Activated naive CD4-positive, alpha-beta T cell treated with anti-CD3 and anti-CD28 coated beads, Interleukin-2, amount 50 U/mL, for 72 hours (primary cell): ENCODE measurements around the gene SARS1. TPM values are rescaled to one million over a fixed set of nuclear protein-coding genes. Genes with fewer than 3 reads are reported as not detected.
"Not testable (repeated sequence)": the region's sequence is repeated elsewhere in the genome, so short reads cannot be mapped to it uniquely, and the experiment has no call there.

ENCODE experiments used
- ATAC-seq, 2 donors: fragments of 150-1000 bp; cut with Tn5 transposase; 2 replicates each; pipeline ENCODE4 v1.10.0; 2021; ENCODE audit warnings: mild to moderate bottlenecking in 2 of 2, moderate library complexity in 2 of 2
- DNase-seq, 2 donors: peaks; one replicate each; pipeline ENCODE4 v3.0.0; 2021 to 2022; ENCODE audit warnings: low spot score in 2 of 2
- H3K27ac Mint-ChIP-seq, 2 donors: one replicate each; pipeline ENCODE4 v1.8.0; 2022; ENCODE audit warnings: mild to moderate bottlenecking in 2 of 2, mixed read lengths in 2 of 2
- H3K36me3 Mint-ChIP-seq, 2 donors: one replicate each; pipeline ENCODE4 v1.8.0; 2022; ENCODE audit warnings: mixed read lengths in 2 of 2
- H3K9me3 Mint-ChIP-seq, 2 donors: one replicate each; pipeline ENCODE4 v1.8.0; 2022; ENCODE audit warnings: mixed read lengths in 2 of 2
- total RNA-seq, 2 donors: library from RNA; stranded (reverse); gene quantifications; one replicate each; pipeline ENCODE4 v1.2.3, GENCODE V29; 2022

SARS1 gene
- total RNA-seq, 2 donors from 2014 or later: 179 to 273 TPM

DNA sequence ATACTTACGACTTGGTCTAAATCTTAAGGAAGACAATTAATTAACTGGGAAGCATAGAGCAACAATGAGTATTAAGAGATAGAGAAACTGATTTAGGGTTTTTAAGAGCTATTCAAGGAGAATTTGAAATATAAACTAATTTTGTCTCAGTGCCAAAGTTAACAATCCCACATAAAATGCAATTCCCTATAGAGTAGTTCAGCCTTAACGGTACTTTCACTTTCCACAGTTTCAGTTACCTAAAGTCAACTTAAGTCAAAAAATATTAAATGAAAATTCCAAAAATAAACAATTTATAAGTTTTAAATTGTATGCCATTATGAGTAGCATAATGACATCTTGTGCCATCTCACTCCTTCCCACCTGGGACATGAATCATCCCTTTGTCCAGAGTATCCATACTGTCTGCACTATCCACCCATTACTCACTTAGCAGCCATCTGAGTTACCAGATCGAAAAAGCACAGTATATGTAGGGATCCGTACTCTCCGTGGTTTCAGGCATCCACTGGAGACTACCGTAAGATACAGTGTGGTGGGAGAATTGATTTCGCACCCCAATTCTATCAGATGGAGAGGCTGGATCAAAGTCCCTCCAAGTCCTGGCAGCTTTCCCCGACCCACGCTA, 4.8 kb upstream of the SARS1 start:
- H3K27ac Mint-ChIP-seq: no peak overlapping the region
- H3K9me3 Mint-ChIP-seq: no peaks in the 10 kb centered on the region
- no peak for DNase-seq
- no peak for ATAC-seq
- peaks cover 2% of the 10 kb centered on the region in 2 donors for H3K36me3 Mint-ChIP-seq

DNA sequence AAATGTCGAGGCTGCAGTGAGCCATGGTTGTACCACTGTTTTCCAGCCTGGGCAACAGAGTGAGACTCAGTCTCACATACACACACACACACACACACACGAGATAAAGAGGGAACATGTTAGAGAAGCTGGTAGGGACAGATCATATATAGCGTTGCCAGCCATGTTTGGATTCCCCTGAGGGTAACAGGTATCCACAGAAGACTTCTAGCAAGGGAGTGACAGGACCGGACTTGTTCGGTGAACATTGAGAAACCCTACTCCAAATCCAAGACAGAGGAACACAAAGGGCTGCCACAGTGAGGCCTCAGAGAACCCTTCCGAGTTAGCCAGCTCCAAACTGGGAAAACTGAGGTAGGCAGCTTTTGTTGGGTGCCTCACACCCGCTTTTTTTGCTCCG, 3.7 kb upstream of the SARS1 start:
- ATAC-seq (no peak), DNase-seq (no peak)
- no peaks in the 10 kb centered on the region for H3K9me3 Mint-ChIP-seq
- peak overlapping the region in 1 of 2 donors; percentile 31 for H3K27ac Mint-ChIP-seq
- H3K36me3 Mint-ChIP-seq: peaks cover 13% of the 10 kb centered on the region in 2 donors

DNA sequence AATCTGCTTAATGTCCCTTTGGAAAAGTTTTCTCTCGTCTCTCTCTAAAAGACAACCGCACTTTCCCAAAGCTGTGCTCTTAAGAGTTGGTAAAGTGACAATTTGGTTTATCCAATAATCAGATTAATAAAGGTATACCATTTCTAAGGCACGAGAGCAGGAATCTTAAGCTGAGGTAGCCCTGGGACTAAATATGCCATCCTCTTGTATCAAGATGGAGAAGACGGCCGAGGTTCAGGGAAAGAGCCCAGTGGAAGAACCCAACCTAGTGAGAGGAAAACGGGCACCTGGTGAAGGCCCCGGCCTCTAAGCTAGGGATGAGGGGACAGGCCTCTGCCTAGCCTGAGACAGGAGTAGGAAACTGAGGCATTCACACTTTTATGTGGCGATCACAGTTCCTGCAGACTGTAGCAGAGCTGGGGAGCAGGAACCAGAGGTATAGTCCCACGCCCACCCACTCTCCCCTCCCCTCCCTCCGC, 334 bp upstream of the SARS1 start:
- peaks cover 31 to 37% of the 10 kb centered on the region in 2 donors for H3K36me3 Mint-ChIP-seq
- peaks cover 0 to under 1% of the 10 kb centered on the region in 2 donors for H3K9me3 Mint-ChIP-seq
- peak overlapping the region; percentile 98 to 99 for H3K27ac Mint-ChIP-seq
- ATAC-seq (no peak), DNase-seq (no peak)

DNA sequence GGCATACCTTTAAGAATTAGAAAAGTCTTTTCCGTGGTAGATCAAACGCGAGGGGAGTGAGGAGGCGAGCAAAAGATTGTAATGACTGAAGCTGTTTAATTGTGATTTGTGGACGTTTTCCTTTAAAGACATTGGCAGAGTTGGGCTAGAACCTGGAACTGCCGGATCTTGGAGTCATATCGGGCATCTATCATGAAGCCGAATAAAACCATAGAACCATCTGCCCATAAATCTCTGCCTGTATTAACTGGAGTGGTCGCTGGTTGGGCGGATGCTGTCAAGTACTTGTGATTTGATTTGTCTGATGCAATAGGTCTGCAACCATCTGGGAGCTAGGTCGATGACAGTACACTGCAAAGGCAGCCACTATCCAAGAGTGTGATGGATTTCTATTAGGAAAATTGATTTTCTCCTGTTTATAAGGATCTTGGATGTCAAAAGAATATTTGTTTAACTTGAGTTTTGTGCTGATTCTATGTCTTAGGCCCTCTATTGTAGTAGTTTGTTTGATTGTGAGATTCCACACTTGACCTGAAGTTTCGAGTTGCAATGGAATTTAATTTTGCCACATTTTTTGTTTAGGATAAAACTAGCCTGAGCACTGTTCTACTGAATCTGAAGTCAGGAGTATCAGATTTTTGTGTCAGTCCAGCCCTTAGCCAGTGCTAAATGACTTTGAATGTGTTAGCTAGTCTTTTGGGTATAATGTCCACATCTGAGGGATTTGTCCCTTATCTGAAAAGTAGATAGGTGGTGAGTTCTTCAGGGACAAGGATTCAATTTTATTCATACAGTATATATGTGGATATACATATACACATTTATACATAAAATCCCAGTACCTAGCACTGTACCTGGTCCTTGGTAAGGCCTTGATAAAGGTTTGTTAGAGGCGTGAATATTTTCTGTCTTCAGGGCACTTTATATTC, 1.2 kb downstream of the SARS1 start:
- ATAC-seq (peak; percentile 50 to 67), DNase-seq (peak in 1 of 2 donors; percentile 53)
- peaks cover 0 to 5% of the 10 kb centered on the region in 2 donors for H3K9me3 Mint-ChIP-seq
- peak overlapping the region; percentile 98 to 99 for H3K27ac Mint-ChIP-seq
- peaks cover 36 to 42% of the 10 kb centered on the region in 2 donors for H3K36me3 Mint-ChIP-seq

DNA sequence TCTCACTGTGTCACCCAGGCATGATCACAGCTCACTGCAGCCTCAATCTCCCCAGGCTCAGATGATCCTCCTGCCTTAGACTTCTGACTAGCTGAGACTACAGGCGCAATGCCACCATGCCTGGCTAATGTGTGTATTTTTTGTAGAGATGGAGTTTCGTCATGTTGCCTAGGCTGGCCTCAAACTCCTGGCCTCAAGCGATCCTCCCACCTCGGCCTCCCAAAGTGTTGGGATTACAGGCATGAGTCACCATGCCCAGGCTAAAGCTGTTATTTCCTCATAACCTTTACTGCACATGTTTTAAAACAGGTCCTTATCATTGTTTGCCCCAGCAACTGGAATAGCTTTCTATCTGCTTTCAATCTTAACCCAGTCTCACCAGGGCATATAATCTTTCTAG, 2.9 kb downstream of the SARS1 start:
- Mint-ChIP-seq H3K9me3 (peaks cover 0 to 5% of the 10 kb centered on the region in 2 donors), H3K27ac (peak overlapping the region; percentile 89 to 98), H3K36me3 (peaks cover 36 to 48% of the 10 kb centered on the region in 2 donors)
- ATAC-seq (no peak), DNase-seq (no peak)

DNA sequence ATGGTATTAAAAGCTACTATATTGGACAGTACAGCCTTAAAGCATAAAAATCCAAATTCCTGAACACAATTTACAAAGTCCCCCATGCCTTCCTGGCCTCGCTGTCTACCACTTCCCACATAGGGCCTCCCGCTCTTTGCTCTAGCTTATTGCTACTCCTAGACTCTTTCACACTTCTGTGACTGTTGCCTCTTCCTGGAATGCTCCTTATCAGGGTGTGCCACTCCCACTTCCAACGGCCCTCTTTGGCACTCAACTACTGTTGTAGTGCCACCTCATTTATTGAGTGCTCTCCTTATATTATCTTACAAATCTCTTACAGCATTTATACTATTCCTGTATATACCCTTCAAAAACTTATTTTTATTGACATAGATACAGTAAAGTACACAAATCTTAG, 4.8 kb downstream of the SARS1 start:
- ATAC-seq (no peak), DNase-seq (no peak)
- peaks cover 36 to 48% of the 10 kb centered on the region in 2 donors for H3K36me3 Mint-ChIP-seq
- H3K27ac Mint-ChIP-seq: no peak overlapping the region
- peaks cover 0 to 5% of the 10 kb centered on the region in 2 donors for H3K9me3 Mint-ChIP-seq

DNA sequence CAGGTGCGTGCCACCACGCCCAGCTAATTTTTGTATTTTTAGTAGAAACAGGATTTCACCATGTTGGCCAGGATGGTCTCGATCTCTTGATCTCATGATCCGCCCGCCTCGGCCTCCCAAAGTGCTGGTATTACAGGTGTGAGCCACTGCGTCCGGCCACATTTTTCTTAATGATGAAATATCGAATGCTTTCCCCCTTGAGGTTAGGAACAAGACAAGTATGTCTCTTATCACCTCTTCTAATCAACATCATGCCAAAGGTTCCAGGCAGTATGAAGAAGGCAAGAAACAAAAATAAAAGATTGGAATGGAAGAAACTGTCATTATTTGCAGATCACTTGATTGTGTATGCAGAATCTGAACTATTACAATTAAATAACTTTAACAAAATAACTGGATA, 7.5 kb downstream of the SARS1 start:
- not testable (repeated sequence) for ATAC-seq, DNase-seq, H3K9me3 Mint-ChIP-seq
- Mint-ChIP-seq H3K27ac (peak overlapping the region in 1 of 2 donors; percentile 81), H3K36me3 (peaks cover 14 to 27% of the 10 kb centered on the region in 2 donors)

DNA sequence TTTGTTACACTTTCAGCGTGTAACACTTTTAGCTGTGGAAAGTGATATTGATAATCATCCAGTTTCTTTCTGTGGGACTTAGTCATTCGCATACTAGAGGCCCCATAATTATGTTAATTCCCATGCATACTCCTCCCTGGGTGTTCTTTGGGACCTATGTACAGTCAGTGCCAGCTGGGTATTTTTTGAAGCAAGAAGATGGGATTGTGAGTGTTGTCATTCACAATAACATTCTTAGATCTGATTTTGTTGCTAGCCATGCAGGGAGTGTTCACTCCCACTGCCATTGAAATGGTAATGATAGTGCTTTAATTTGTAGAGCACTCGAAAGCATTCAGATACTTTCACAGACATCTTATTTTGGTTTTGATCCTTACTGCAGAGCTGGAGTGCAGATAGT, 11.6 kb downstream of the SARS1 start:
- ATAC-seq (peak; percentile 33 to 77), DNase-seq (no peak)
- Mint-ChIP-seq H3K9me3 (no peaks in the 10 kb centered on the region), H3K36me3 (peaks cover 0 to 6% of the 10 kb centered on the region in 2 donors), H3K27ac (no peak overlapping the region)

DNA sequence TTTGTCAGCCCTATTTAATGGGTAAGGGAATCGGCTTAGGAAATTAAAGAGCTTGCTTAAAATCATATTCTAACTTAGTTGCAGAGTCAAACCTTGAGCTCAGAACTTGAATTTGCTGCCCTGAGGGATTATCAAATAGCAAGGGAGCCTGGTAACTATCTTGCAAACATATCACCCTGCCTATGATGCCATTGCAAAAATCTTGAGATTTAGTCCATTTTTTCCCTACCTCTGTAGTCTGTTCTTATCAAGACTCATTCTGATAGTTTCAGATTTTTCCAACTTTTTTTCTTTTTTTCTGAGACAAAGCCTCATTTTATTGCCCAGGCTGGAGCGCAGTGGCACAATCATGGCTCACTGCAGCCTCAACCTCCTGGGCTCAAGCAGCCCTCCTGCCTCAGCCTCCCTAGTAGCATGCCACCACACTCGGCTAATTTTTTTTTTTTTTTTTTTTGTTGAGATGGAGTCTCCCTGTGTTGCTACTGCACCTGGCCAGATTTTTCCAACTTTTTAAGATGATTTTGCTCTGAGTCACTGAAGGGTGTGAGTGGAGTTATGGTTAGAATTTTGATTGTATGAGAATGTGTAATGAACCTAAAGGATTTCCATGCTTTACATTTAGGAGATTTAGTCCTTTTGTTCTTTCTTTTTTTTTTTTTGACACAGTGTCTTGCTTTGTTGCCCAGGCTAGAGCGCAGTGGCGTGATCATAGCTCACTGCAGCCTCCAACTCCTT, 12.2 kb downstream of the SARS1 start:
- DNase-seq (no peak), ATAC-seq (no peak)
- no peaks in the 10 kb centered on the region for H3K9me3 Mint-ChIP-seq
- H3K27ac Mint-ChIP-seq: no peak overlapping the region
- peaks cover 0 to 6% of the 10 kb centered on the region in 2 donors for H3K36me3 Mint-ChIP-seq

DNA sequence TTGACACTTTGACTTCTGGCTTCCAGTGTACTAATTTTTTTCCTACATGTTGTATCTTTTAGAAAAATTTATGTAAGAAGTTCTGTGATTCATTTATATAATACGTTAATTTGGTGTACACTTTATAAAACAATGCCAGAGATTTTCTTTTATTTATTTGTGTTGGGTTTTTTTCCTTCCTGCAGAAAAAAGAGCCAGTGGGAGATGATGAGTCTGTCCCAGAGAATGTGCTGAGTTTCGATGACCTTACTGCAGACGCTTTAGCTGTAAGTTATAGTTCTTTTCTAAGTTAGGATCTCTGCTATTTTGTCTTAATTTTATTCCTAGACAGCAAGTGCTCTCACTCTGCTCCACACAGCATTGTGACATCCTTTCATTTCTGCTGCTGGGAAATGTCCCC, 14.4 kb downstream of the SARS1 start:
- ATAC-seq (no peak), DNase-seq (no peak)
- Mint-ChIP-seq H3K36me3 (no peaks in the 10 kb centered on the region), H3K27ac (no peak overlapping the region), H3K9me3 (no peaks in the 10 kb centered on the region)

DNA sequence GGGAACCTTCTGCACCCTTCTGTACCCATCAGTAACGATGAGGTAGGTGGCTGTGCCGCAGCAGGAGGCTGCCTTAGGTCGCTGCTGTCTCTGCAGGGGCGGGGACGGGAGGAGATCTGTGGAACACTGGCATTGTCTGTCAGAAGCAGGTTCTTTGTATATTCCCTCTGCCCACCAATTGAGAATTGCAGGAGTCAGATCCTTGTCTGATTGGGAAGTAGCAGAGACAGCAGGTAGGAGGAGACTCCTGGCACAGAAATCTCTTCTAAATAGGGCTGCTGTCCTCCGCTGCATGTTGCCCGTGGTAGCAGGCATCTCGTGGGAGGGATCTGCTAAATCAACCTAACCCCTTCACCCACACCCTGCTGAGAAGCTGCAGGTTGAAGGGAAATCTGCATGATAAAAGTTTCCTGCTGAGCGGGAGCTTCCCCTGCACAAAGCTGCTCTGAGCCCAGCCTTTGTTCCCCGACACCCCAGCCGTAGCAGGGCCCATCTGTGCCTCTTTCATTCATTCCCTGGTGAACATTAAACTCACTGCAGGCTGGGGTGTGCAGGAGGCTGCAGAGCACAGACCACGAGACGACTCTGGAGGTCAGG, 15.9 kb downstream of the SARS1 start:
- Mint-ChIP-seq H3K27ac (no peak overlapping the region), H3K9me3 (no peaks in the 10 kb centered on the region), H3K36me3 (no peaks in the 10 kb centered on the region)
- no peak for ATAC-seq
- DNase-seq: no peak

DNA sequence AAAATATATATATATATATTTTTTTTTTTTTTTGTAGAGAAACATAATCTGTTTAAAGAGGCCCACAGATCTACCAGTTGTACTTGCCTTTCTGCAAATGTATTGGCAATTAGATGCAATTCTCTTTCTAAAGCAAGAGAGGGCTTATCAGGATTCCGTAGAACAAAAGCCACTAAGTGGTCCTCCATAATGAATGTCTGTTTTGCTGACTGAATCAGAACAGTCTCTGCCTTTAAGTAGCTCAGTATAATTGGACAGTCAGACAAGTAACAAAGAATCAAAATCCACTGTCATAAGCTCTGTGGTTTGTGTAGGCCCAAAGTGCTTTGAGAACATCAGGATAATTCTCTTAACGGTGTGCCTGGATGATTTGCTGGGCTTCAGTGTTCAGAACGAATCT, 17.3 kb downstream of the SARS1 start:
- peaks cover 7 to 12% of the 10 kb centered on the region in 2 donors for H3K36me3 Mint-ChIP-seq
- ATAC-seq (no peak), DNase-seq (no peak)
- H3K27ac Mint-ChIP-seq: no peak overlapping the region
- H3K9me3 Mint-ChIP-seq: no peaks in the 10 kb centered on the region

DNA sequence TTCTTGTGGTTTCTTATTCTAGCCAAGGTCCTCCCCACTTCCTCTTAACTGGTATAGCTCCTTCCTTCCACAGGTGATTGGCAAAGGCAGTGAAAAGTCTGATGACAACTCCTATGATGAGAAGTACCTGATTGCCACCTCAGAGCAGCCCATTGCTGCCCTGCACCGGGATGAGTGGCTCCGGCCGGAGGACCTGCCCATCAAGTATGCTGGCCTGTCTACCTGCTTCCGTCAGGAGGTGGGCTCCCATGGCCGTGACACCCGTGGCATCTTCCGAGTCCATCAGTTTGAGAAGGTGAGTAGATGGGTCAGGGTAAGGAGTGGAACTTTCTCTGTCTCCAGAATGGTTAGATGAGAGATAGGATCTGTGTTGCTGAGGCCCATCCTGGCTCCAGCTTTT, 21.4 kb downstream of the SARS1 start:
- Mint-ChIP-seq H3K9me3 (no peaks in the 10 kb centered on the region), H3K27ac (no peak overlapping the region), H3K36me3 (peaks cover 7 to 14% of the 10 kb centered on the region in 2 donors)
- no peak for DNase-seq
- ATAC-seq: no peak

DNA sequence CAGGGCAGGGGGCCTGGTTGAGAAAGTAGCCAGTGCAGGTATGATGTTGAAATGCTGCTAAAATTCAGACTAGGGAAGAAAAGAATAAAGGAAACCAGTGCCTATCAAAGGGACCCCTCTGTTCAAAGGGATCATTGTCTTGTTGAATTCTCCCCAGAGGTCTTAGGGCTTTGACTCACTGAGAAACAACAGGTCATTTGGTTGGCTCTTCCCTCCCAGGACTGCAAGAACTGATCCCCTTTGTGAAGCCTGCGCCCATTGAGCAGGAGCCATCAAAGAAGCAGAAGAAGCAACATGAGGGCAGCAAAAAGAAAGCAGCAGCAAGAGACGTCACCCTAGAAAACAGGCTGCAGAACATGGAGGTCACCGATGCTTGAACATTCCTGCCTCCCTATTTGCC, 23.8 kb downstream of the SARS1 start:
- ATAC-seq: no peak
- no peak for DNase-seq
- Mint-ChIP-seq H3K27ac (no peak overlapping the region), H3K9me3 (no peaks in the 10 kb centered on the region), H3K36me3 (peaks cover 7 to 14% of the 10 kb centered on the region in 2 donors)

DNA sequence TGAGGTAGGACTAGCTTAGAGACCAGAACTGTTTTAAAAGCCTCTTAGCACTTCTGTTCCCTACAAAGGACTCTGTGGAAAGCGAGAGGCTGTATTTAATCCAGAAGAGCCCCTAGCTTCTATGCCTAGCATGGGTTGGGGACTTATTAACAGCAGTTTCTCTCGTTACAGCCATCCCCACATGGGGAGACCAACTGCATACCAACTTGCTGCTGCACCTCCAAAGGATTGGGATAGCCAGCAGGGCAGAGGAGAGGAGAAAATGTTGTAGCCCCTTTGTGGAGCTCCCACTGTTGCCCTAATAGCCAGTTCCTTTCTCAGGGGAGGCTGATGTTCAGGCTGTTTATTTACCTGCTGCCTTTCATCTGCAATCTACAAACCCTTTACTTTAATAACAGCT, 24.7 kb downstream of the SARS1 start:
- ATAC-seq (no peak), DNase-seq (no peak)
- H3K9me3 Mint-ChIP-seq: no peaks in the 10 kb centered on the region
- H3K27ac Mint-ChIP-seq: no peak overlapping the region
- H3K36me3 Mint-ChIP-seq: peaks cover 7 to 14% of the 10 kb centered on the region in 2 donors

DNA sequence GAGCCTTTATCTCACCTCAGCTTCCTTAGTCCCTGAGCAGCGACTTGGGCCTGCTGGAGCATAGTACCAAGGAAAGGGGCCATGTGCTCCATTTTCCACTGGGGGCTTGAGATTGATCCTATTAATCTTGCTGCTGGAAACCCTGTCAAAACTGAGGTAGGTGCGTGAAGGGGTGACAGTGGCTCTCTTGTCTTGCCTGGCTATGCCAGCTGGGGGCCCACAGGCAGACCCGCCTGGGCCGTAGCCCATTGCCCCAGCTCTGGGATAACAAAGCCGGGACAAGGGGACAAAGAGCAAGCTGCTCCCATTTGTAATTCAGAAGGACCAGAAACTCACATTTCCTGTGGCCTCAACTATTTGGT, 25.3 kb downstream of the SARS1 start:
- no peaks in the 10 kb centered on the region for H3K9me3 Mint-ChIP-seq
- no peak for ATAC-seq
- H3K36me3 Mint-ChIP-seq: peaks cover 7 to 14% of the 10 kb centered on the region in 2 donors
- H3K27ac Mint-ChIP-seq: peak overlapping the region in 1 of 2 donors; percentile 22
- no peak for DNase-seq
